GM12865 (cell line): ENCODE data around the gene ELK3.

Experiments used
- DNase-seq: peaks from one replicate; pipeline ENCODE4 v3.0.0; 2010; ENCODE audit warnings: low read depth
- H3K4me3 ChIP-seq: 2 replicates; pipeline ENCODE4 v1.5.1; 2011; ENCODE audit warnings: mild to moderate bottlenecking, low read depth, low read length, control low read depth
- TF ChIP-seq, protein P1 (sequence below): IDR thresholded peaks from 2 replicates; pipeline ENCODE4 v1.5.1; 2011; ENCODE audit warnings: low read length, control low read depth, low read depth, inconsistent platforms; ENCODE audit not compliant: insufficient read depth; ENCODE audit errors: missing control alignments

The ELK3 gene

GRCh38 chr12:96237465-96238077 is 43.4 kb downstream of the ELK3 start:
- TF ChIP-seq, protein P1, sequence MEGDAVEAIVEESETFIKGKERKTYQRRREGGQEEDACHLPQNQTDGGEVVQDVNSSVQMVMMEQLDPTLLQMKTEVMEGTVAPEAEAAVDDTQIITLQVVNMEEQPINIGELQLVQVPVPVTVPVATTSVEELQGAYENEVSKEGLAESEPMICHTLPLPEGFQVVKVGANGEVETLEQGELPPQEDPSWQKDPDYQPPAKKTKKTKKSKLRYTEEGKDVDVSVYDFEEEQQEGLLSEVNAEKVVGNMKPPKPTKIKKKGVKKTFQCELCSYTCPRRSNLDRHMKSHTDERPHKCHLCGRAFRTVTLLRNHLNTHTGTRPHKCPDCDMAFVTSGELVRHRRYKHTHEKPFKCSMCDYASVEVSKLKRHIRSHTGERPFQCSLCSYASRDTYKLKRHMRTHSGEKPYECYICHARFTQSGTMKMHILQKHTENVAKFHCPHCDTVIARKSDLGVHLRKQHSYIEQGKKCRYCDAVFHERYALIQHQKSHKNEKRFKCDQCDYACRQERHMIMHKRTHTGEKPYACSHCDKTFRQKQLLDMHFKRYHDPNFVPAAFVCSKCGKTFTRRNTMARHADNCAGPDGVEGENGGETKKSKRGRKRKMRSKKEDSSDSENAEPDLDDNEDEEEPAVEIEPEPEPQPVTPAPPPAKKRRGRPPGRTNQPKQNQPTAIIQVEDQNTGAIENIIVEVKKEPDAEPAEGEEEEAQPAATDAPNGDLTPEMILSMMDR: no peak
- DNase-seq: no peak
- no peak overlapping the region for H3K4me3 ChIP-seq

GRCh38 chr12:96238336-96239047 is 44.3 kb downstream of the ELK3 start:
- TF ChIP-seq, protein P1: no peak
- no peak overlapping the region for H3K4me3 ChIP-seq
- DNase-seq: no peak

DNA sequence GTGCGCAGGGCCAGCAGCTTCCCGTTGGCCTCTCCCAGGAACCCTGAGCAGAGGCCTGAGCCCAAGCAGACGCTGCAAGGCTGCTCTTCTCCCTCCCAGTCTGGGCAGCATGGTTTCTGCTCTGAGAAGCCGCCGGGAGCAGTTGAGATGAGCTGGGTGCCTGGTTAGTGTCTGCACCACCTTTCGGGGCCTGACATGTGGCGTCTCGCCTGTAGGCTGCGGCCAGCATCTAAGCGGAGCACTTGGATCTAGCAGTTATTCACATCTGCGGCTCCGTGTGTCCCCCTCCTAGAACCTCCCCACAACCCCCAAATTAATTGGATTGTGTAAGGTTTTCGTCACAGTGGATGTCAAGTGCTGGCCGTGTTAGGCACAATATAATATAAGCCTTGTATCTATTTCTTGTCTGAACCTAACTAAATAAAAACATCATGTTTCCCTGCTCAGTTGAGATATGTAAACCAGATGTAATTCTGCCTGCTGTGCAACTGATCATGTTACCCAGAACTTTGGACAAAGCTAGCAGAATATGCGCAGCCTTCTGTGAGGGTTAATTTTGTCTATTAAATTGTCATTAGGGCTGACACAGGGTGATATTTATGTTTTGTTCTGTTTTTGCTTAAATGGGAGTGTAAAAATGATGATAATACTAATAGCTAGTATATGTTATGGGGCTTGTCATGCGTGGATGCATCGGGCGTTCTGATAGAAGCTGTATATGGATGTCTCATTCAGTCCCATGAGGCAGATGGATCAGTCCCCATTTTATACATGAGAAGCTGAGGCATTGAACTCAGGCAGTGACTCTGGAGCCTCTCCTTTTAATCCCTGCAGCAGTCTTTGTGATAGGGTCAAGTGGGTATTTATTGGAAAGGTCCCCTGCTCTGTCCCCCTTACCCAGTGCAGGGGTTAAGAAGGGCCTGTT is 45.8 kb downstream of the ELK3 start:
- DNase-seq: no peak
- TF ChIP-seq, protein P1: no peak
- H3K4me3 ChIP-seq: no peak overlapping the region

DNA sequence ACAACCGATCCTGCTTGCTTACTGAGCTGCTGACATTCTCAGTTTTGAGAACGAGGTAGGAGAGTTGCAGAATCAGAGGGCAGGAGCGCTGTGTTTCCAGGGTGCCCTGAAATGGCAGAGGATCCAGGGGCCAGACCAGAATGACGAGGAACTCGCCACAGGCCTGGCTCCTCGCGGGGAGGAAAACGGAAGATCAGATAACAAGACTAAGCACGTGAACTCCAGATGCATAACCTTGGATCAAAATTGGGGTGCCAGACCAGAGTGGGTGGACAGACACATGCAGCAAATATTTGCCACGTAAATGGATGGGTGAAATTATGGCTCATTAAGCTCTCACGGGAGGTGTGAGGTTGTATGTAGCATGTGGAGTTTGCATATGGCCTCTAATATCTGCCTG is 46.5 kb downstream of the ELK3 start:
- DNase-seq: no peak
- no peak overlapping the region for H3K4me3 ChIP-seq
- TF ChIP-seq, protein P1: no peak

DNA sequence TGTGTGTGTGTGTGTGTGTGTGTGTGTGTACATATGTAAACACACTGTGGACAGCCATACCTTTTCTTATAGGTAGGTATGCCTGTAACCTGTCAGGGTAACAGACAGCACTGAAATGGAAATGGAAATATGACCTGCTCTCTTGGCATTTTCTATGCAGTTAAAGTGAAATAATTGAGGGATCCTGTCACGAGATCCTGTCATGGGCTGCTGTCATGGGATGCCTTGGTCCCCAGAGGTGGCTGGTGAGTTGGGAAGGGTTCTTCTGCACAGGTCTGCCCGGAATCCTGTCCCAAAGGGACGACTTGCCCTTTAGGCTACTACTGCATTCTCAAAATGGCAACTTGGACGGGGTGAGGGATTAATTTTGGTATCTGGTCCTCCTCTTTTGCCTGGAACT is 47.3 kb downstream of the ELK3 start:
- no peak overlapping the region for H3K4me3 ChIP-seq
- TF ChIP-seq, protein P1: no peak
- DNase-seq: no peak

DNA sequence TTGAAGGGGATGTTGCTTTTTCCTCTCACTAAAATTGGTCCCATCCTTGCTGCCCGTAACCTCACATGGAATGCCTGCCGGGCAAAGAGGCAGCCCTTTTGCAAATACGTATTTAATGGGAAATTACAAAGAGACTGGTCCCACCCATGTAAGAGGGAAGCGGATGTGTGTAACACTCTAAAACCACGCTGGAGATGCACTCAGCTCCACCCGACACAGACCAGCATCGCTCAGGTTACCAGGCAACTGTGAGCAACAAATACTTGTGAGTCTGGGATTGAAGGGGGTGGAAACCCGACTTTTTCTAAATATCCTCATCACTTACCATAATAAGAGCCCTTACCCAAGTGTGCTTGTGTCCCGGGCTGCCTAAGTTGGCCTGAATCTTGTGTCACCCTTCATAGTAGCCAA is 47.7 kb downstream of the ELK3 start:
- no peak for DNase-seq
- H3K4me3 ChIP-seq: no peak overlapping the region
- TF ChIP-seq, protein P1: no peak
